OCI-M2 (cell line): ENCODE data around the gene BORCS8.
"Not testable (repeated sequence)": the region's sequence is repeated elsewhere in the genome, so short reads cannot be mapped to it uniquely, and the experiment has no call there.

Experiments used
- DNase-seq: peaks from one replicate; lab custom pipeline; 2025; ENCODE audit not compliant: unreplicated experiment; lab: John Stamatoyannopoulos, UW

Gene BORCS8

DNA sequence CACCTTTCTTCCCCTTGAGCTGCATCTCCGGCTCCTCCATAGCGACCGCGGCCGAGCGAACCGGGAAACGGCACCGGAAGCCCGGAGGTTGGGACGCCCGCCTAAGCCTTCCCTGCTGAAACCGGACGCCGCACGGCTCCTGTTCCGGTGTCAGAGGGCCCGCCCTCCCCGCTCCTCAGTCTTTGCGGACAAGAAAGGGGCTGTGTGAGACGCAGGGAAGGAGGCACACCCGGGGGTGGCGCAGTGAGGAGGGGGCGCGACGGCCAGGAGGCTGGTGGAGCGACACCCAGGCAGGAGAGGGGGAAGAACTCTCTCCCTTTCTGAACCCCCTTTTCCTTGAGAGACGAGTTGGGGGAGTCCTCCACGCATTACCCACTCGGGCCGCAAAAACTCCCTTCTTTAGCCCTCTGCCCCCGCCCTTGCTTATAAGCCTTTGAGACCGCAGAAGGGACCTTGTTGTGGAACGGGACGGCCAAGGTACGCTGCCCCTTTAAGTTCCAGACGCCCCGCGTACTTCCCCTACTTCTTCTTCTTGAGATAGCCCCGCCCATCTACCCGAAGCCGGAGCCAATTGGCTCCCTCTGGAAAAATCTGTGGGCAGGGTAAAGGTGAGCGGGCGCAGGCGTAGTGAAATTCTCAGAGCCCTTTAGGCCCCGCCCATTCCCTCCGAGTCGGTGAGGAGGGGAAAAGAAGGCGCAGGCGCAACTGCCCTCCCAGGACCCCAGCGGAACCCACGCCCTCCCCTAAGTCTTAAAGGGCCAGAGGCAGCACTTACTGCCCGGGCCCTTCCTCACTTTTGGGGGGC lies at the start of gene BORCS8, which contains the start of gene RFXANK:
TSS of gene BORCS8 (minus strand) at position 75 of the 805 bp plus-strand sequence. CDS start at position 40, 35 bp downstream.
TSS of gene RFXANK (plus strand) at position 181 of the 805 bp plus-strand sequence. CDS start 1,689 bp downstream, outside the sequence.
- DNase-seq = peak; percentile 95

DNA sequence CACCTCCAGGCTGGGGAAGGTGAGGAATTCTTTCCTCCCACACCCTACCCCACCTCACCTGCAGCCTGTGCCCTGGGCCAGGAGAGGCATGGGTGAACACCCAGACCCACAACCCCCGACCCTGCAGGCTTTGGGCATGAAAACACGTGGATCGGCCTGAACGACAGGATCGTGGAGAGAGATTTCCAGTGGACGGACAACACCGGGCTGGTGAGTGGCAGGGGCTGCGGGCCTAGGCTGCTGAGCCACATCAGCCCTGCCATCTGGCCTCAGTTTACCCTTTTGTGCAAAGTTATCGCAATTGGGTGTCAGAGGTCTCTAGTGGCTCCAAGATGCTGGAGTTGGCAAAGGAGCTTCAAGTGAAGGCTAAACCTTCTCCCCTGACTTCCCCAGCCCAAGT lies 48.5 kb upstream of the BORCS8 start:
- no peak for DNase-seq

DNA sequence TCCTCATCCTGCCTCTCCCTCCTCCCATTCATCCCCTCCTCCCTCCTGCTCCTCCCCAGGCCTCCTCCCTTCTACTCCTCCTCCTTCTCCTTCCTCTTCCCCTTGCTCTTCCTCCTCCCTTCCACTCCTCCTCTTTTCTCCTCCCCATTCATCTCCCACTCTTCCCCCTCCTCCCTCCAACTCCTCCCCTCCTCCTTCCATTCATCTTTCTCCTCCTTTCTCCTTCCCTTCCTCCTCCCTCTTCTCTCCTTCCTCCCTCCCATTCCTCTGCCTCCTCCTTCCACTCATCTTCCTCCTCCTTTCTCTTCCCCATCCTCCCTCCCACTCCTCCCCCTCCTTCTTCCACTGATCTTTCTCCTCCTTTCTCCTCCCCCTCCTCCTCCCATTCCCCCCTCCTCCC lies 47.7 kb upstream of the BORCS8 start:
- DNase-seq = no peak

DNA sequence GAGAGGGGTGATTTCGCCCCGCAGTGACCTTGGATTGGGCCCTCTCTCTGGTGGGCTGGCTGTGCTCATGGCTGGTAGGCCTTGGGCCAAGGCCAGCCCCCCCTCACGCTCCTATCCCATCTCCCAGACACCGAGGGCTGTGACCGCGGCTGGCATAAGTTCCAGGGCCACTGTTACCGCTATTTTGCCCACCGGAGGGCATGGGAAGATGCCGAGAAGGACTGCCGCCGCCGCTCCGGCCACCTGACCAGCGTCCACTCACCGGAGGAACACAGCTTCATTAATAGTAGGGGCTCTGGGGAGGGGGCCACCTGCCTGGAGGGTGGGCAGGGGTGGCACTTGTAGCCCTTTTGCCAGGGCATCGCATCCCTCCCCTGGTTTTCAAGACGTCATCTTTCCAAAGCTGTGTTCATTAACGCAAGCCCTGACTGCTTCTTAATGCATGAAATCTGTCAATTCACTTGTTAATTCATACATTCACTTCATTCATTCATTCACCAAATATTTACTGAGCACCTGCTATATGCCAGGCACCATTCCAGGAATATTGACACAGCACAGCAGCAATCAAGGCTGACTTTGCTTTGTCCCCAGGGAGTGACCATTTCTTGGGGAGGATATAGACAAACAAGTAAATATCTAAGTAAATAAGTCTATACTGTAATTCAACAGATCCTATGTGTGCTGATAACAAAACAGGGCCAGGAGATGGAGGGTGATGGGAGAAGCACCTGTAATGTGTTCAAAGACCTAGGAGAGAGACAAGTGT lies 46.4 kb upstream of the BORCS8 start:
- no peak for DNase-seq

DNA sequence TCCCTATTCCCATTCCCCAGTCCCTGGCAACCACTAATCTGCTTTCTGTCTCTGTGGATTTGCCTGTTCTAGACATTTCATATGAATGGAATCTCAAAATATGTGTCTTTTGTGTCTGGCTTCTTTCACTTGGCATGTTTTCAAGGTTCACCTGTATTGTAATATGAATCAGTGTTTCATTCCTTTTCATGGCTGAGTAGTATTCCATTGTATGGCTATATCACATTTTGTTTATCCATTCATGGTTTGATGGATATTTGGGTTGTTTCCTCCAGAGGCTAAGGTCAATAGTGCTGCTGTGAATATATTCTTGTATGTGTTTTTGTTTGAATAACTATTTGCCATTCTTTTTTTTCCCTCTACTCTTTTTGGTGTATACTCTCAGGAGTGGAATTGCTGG lies 44.2 kb upstream of the BORCS8 start:
- DNase-seq = no peak

DNA sequence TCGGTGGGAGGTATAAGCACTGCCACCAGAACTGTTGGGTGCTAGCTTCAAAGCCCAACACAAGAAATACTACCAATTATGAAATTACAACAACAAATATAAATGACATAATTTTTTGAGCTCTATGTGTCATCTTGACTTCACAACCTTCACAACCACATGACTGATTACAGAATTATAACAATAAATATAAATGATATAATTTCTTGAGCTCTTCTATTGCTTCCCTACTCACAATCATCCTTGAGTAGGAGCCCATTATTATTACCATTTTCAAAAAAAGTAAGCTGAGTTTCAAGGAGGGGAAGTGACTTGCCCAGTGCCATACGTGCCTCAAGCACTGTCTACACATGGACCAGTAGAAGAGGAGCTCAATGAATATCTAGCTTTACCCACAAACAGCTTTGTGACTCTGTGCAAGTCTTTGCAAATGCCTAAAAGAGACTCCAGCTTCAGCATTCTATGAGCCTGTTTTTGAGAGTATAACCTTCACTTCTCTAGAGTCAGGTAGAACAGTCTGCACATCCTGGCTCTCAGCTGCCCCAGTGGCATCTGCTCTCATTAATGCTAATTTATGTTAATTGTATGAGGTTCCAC lies 42.4 kb upstream of the BORCS8 start:
- no peak for DNase-seq

DNA sequence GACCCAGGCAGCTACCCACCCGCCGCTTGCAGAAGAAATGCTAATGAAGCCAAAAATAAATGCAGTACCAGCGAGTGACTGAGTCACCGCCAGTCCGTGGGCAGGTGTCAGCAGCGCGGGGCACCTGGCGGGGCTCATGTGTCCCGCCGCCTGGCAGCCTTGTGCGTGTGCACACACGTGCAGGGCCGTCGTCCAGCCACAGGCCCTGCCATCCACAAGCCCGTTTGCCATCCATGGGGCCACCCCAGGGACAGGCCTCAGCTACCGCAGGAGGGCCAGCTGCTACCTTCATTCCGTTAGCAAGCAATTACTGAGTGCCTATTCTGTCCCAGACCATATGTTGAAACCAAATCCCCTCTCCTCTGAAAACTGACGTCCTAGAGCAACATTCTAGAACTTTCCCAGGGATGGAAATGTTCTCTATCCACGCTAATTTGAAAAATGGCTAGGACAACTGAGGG lies 40.3 kb upstream of the BORCS8 start:
- no peak for DNase-seq

DNA sequence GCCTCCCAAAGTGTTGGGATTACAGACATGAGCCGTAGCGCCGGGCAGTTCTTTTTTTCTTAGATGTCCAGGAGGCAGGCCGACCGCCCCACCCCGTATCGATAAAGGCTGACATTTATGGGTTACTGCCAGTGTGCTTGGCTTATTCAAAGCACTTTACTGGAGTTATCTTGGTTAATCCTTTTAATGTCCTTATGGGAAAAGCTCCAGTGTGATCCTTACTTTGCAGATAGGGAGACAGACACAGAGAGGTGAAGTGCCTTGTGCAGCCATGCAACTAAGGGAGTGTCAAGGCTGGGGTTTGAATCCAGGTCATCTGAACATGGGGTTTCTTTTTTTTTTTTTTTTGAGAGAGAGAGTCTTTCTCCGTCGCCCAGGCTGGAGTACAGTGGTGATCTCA lies 39.0 kb upstream of the BORCS8 start:
- no peak for DNase-seq

DNA sequence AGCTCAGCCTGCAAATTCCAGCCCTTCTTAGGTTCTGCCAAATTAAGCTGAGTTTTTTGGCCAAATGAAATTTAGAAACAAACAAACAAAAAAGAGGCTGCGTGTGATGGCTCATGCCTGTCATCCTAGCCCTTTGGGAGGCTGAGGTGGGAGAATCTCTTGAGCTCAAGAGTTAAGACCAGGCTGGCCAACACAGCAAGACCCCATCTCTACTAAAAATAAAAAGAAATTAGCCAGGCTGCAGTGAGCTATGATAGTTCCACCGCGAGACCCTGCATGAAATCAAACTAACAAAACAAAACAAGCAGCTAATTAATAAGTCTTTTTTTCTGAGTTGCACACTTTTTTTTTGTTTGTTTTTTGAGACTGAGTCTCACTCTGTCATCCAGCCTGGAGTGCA lies 37.7 kb upstream of the BORCS8 start:
- DNase-seq = no peak

DNA sequence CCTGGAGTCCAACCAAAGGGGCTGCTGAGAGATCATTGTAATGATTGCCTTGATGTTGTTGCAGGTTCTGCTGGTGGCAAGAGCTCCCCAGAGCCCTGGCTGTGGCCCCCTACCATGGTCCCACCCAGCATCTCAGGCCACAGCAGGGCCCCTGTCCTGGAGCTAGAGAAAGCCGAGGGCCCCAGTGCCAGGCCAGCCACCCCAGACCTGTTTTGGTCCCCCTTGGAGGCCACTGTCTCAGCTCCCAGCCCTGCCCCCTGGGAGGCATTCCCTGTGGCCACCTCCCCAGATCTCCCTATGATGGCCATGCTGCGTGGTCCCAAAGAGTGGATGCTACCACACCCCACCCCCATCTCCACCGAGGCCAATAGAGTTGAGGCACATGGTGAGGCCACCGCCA lies 35.3 kb upstream of the BORCS8 start:
- DNase-seq = no peak

DNA sequence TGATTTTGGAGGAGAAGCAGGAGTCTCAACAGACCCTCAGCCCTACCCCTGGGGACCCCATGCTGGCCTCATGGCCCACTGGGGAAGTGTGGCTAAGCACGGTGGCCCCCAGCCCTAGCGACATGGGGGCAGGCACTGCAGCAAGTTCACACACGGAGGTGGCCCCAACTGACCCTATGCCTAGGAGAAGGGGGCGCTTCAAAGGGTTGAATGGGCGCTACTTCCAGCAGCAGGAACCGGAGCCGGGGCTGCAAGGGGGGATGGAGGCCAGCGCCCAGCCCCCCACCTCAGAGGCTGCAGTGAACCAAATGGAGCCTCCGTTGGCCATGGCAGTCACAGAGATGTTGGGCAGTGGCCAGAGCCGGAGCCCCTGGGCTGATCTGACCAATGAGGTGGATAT lies 34.7 kb upstream of the BORCS8 start:
- DNase-seq = no peak

DNA sequence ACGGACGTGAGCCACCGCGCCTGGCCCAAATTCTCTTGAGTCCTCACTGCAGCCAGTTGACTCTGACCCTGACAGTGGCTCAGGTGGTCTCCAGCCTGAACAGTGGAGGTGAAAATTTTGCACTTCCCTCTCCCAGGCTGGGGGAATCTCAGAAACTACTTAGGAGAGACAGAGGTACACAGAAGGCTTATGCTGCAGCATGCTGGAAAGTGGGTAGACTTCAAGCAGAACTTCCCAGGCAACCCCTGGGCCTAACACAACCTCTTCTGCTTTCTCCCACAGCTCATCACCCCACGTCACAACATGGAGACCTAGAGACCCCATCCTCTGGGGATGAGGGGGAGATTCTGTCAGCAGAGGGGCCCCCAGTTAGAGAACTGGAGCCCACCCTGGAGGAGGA lies 34.3 kb upstream of the BORCS8 start:
- no peak for DNase-seq

DNA sequence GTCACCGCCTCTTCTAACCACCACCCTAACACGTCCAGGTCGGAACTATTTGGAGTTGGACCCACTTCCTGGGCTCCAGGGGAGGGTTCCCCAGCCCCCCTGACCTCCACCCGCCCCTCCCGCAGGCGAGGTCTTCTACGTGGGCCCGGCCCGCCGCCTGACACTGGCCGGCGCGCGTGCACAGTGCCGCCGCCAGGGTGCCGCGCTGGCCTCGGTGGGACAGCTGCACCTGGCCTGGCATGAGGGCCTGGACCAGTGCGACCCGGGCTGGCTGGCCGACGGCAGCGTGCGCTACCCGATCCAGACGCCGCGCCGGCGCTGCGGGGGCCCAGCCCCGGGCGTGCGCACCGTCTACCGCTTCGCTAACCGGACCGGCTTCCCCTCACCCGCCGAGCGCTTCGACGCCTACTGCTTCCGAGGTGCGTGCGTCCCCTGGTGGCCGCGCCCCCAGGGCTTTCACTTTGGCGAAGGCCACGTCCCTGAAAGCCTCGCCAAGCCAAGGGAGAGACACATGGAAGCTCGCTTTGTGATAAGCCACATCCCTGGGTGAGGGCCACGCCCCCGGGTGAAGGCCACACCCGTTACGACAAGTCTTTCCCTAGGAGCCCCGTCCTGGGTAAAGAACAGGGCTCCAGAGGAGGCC lies 33.0 kb upstream of the BORCS8 start:
- DNase-seq = no peak

DNA sequence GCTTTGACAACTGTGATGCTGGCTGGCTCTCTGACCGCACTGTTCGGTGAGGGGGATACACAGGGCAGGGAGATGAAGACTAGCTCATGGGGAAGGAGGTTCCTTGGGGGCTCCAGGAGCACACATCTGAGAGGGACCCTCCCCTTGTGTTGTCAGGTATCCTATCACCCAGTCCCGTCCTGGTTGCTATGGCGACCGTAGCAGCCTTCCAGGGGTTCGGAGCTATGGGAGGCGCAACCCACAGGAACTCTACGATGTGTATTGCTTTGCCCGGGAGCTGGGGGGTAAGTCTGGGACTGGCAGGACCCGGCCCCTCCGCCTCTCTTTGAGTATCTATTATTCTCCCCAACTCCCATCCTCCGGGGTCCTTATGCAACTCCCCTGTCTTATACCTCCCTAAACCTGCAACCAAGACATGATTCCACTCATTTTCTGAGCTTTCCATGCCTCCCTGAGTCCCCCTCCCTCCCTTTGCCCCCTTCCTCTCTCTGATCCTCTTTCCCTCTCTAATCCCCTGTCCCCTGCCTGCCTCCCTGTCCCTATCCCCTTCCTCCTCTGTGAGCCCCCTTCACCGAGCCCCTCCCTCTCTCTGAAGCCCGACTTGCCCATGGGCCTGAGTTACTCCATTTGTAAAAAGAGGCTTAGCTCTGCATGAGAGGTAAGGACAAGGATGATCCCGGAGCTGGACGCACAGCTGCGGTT lies 32.3 kb upstream of the BORCS8 start:
- no peak for DNase-seq

DNA sequence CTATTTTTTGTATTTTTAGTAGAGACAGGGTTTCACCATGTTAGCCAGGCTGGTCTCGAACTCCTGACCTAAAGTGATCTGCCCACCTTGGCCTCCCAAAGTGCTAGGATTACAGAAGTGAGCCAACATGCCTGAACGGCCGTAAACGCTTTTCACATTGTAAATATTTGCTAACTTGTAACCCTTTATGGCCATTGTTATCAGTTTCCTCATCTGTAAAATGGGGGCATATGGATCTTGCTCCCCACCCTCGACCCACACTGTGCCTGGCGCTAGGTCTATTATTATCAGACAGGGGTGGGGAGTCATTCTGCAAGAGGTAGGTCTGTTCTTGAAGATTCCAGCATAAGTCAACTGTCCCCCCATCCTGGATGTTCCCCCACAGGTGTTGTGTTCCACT lies 31.7 kb upstream of the BORCS8 start:
- DNase-seq = no peak

DNA sequence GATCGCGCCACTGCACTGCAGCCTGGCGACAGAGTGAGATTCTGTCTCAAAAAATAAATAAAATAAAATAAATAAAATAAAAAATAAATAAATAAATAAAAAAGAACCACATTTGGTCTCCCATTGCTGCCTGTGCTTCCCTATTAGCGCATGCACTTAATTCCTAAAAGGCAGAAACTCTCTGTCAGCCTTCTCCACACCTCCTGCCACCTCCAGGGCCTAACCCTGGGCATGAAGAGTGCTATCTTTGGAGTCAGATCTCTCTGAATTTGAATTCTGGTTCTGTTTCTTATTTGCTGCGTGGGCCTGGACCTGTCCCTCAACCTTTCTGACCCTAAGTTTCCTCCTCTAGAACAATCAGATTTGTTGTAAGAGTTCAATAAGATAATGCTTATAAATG lies 31.1 kb upstream of the BORCS8 start:
- no peak for DNase-seq

DNA sequence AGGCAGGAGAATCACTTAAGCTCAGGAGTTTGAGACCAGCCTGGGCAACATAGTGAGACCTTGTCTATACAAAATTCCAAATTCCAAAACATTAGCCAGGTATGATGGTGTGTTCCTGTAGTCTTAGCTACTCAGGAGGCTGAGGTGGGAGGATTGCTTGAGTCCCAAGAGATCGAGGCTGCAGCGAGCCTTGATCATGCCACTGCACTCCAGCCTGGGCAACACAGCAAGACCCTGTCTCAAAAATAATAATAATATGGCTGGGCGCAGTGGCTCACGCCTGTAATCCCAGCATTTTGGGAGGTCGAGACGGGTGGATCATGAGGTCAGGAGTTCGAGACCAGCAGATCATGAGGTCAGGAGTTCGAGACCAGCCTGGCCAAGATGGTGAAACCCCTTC lies 29.0 kb upstream of the BORCS8 start:
- DNase-seq = not testable (repeated sequence)

DNA sequence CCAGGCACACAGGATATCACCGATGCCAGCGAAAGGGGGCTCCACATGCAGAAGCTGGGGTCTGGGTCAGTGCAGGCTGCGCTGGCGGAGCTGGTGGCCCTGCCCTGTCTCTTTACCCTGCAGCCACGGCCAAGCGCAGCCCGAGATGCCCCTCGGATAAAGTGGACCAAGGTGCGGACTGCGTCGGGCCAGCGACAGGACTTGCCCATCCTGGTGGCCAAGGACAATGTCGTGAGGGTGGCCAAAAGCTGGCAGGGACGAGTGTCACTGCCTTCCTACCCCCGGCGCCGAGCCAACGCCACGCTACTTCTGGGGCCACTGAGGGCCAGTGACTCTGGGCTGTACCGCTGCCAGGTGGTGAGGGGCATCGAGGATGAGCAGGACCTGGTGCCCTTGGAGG lies 27.0 kb upstream of the BORCS8 start:
- DNase-seq = no peak

DNA sequence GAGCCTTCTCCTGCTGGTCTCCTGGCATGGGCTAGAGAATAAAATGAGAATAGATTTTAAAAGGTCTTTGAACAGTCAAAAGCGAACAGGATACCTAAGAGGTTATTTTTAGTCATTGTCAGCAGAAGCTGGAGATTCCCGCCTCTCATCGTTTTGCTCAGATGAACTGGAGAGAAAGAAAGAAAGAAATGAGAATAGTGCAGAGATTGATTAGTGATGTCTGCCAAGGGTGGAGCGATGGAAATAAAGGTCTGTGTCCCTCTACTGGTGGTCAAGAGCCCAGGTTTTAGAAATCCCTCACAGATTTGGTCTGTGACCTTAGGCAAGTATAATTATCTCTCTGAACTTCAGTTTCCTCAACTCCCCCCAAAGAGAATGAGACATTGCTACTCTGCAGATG lies 25.1 kb upstream of the BORCS8 start:
- no peak for DNase-seq

DNA sequence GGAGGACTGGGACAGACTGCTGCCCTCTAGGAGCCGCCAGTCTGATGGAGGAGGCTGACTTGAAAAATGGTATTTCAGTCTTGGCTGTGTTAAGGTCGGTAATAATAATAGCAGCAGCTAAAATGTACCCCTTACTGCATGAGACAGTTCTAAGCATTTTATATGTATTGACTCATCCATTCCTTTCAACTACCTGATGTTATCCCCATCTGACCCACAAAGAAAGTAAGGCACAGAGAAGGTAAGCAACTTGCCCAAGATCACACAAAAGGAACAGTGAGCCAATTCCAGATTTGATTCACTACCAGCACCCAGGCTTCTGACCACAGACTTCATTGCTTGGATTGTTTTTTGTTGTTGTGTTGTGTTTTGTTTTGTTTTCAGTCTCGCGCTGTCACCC lies 23.8 kb upstream of the BORCS8 start:
- no peak for DNase-seq

DNA sequence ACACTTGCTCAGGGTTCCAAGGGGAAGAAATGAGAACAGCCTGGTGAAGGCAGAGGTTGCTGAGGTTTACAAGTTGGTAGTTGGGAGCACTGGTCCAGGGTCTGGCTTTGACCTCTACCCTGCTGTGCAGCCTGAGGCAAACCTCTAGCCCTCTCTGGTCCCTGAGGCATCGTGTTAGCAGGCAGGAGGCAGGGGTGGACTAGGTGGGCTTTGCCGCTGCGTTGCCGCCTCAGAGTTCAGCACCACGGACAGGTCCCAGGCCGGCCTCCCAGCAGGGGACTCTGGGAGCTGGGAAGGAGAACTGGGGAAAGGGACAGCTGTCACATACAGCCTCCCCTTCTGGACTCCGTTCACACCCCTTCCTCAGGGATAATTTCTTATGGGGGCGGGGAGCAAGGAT lies 22.9 kb upstream of the BORCS8 start:
- DNase-seq = peak; percentile 31
